OCI-LY7 (cell line): ENCODE data around the gene PSMD13. TPM values are rescaled to one million over a fixed set of nuclear protein-coding genes. Genes with fewer than 3 reads are reported as not detected.

Experiments used
- BruUV-seq: library from RNA; stranded (reverse); fragments of 400-500 nt; replicated peaks from 2 replicates; lab custom pipeline; 2021; lab: Mats Ljungman, UMichigan
- CTCF ChIA-PET: fragments of 300-600 bp; sonication (Branson Sonifier 250); formaldehyde crosslinking; loops from one replicate; lab custom pipeline; 2022; ENCODE audit warnings: antibody characterized with exemption; ENCODE audit not compliant: unreplicated experiment; lab: Charles Lee
- POLR2A ChIA-PET: fragments of 300-600 bp; sonication (Branson Sonifier 250); formaldehyde crosslinking; loops from one replicate; lab custom pipeline; 2022; ENCODE audit warnings: antibody characterized with exemption; lab: Charles Lee
- DNase-seq: peaks from one replicate; pipeline ENCODE4 v3.0.0-alpha.2; 2015; ENCODE audit warnings: low spot score
- H2AFZ ChIP-seq: fragments of 200-600 bp; sonication (generic), shearing (Covaris generic); 2 replicates; pipeline ENCODE4 v1.6.1; 2014; ENCODE audit warnings: mild to moderate bottlenecking, antibody characterized with exemption, low read length, moderate library complexity
- H3K27ac ChIP-seq: fragments of 200-600 bp; sonication (generic); 2 replicates; pipeline ENCODE4 v1.5.1; 2014; ENCODE audit warnings: mixed run types, low read depth, mild to moderate bottlenecking, moderate library complexity, low read length, inconsistent platforms; ENCODE audit not compliant: poor library complexity, severe bottlenecking
- H3K36me3 ChIP-seq: fragments of 200-600 bp; sonication (generic); 2 replicates; pipeline ENCODE4 v1.6.1; 2014; ENCODE audit warnings: mild to moderate bottlenecking, antibody characterized with exemption, low read length, moderate library complexity, mixed read lengths; ENCODE audit not compliant: insufficient read depth
- H3K4me1 ChIP-seq: fragments of 200-600 bp; sonication (generic); 2 replicates; pipeline ENCODE4 v1.5.1; 2014; ENCODE audit warnings: mild to moderate bottlenecking, low read length; ENCODE audit not compliant: insufficient read depth, poor library complexity, severe bottlenecking
- H3K4me2 ChIP-seq: fragments of 200-600 bp; sonication (generic); 2 replicates; pipeline ENCODE4 v1.6.1; 2014; ENCODE audit warnings: mild to moderate bottlenecking, low read length
- H3K4me3 ChIP-seq: fragments of 200-600 bp; sonication (generic); 2 replicates; pipeline ENCODE4 v1.5.1; 2014; ENCODE audit warnings: mild to moderate bottlenecking, low read depth, low read length; ENCODE audit not compliant: poor library complexity, severe bottlenecking
- H3K79me2 ChIP-seq: fragments of 200-600 bp; sonication (generic); 2 replicates; pipeline ENCODE4 v1.6.1; 2016; ENCODE audit warnings: low read depth, mild to moderate bottlenecking, low read length, moderate library complexity, mixed read lengths; ENCODE audit not compliant: insufficient read depth
- H3K9me2 ChIP-seq: fragments of 200-600 bp; sonication (generic); 2 replicates; pipeline ENCODE4 v1.6.1; 2016; ENCODE audit warnings: mild to moderate bottlenecking, low read length, mixed read lengths; ENCODE audit not compliant: insufficient read depth
- H3K9me3 ChIP-seq: fragments of 200-600 bp; sonication (generic); 2 replicates; pipeline ENCODE4 v1.6.1; 2014; ENCODE audit warnings: mild to moderate bottlenecking, mixed run types, low read length, mixed read lengths
- H4K20me1 ChIP-seq: fragments of 200-600 bp; sonication (generic); 2 replicates; pipeline ENCODE4 v1.6.1; 2014; ENCODE audit warnings: mild to moderate bottlenecking, antibody characterized with exemption, low read length, moderate library complexity, mixed read lengths; ENCODE audit not compliant: insufficient read depth
- CTCF ChIP-seq: fragments of 200-600 bp; sonication (generic); conservative IDR thresholded peaks from 2 replicates; pipeline ENCODE4 v1.5.1; 2014; ENCODE audit warnings: mild to moderate bottlenecking, antibody characterized with exemption, low read length, moderate library complexity, mixed read lengths
- EZH2phosphoT487 ChIP-seq: fragments of 200-600 bp; sonication (generic); IDR thresholded peaks from 2 replicates; pipeline ENCODE4 v1.6.1; 2018; ENCODE audit warnings: low read depth, borderline replicate concordance, mild to moderate bottlenecking, mixed run types, antibody characterized with exemption, low read length, moderate library complexity, mixed read lengths
- intact Hi-C: fragments of 100-400 bp; cut with micrococcal nuclease; formaldehyde crosslinking; loops from one replicate; pipeline ENCODE4 v1.10.0; 2022; ENCODE audit not compliant: unreplicated experiment
- total RNA-seq, 2 experiments: library from RNA; depleted of rRNA in 1 of 2; stranded (reverse); fragments of >200 nt in 1 of 2; shearing (Covaris generic) in 1 of 2; gene quantifications; 2 replicates each; pipeline ENCODE4 v1.2.3, GENCODE V29; 2014 to 2022

Gene PSMD13
- total RNA-seq, 2 experiments from 2014 or later = 146 to 154 TPM

- Histone ChIP-seq H3K27ac (no peak overlapping the region), H3K9me2 (no peaks in the 10 kb centered on the region), H3K4me1 (peaks cover 8% of the 10 kb centered on the region), H3K9me3 (no peaks in the 10 kb centered on the region), H3K79me2 (no peaks in the 10 kb centered on the region), H2AFZ (no peak overlapping the region), H3K4me3 (no peak overlapping the region), H3K4me2 (no peak overlapping the region), H3K36me3 (no peaks in the 10 kb centered on the region), H4K20me1 (no peaks in the 10 kb centered on the region)
- TF ChIP-seq EZH2phosphoT487 = no peak
- TF ChIP-seq CTCF = no peak
- intact Hi-C loops = no loop called here
- no peak for DNase-seq
- no TSS peak for BruUV-seq
- ChIA-PET CTCF (no interaction called here), POLR2A (interaction anchor here (0.5 kb wide), 1 partner anchor 15 kb away, joined by 4 read pairs; no protein-coding TSS in a partner anchor)
These were observed 61.8 kb downstream of the PSMD13 start for GRCh38 chr11:298406-299065.

DNA sequence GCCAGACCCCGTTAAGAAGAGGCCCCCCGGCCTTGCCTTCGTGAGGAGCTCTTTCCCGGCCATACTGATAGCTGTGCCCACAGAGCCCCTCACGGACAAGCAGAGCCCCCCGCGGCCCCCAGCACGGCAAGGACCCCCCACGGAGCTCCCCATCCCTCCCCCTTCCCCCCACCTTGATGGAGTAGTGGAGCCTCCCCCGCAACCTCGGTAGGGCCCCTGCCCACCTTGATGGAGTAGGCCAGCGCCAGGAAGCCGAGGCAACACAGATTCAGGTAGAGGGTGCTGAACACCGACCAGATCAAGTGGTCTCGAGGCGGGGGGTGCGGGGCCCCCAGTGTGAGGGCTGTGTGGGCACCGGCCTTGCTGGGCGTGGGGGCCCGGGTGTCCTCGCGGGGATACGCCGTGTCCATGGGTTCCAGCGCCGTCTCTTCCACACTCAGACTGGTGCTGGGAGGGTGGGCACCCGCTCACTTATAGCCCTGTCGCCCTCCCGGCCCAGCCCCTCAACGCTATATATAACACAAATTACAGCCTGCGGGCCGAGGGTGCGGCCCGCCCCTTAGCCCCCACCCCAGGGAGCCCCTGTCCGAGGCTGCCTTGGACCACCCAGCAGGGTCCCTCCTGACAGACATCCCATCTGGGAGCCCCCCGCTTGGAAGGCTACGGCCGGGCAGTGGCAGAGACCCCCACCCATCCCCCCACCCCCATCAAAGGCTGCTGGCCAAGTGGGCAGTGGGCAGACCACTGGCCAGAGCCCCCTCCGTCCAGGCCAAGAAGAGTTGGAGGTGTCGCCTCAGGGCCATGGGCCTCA is 62.5 kb downstream of the PSMD13 start, which contains the start of gene IFITM5:
IFITM5 (minus strand) TSS at position 446 of the 811 bp plus-strand sequence; CDS start at position 410, 36 bp downstream.
- Histone ChIP-seq H3K4me3 (no peak within 1 kb of the TSS), H3K79me2 (no peaks in the 10 kb centered on the region), H3K4me1 (peaks cover 9% of the 10 kb centered on the region), H3K4me2 (no peak within 1 kb of the TSS), H3K36me3 (no peaks in the 10 kb centered on the region), H3K27ac (no peak within 1 kb of the TSS), H3K9me2 (no peaks in the 10 kb centered on the region), H3K9me3 (no peaks in the 10 kb centered on the region), H4K20me1 (no peaks in the 10 kb centered on the region), H2AFZ (no peak within 1 kb of the TSS)
- CTCF ChIA-PET = no interaction called here
- BruUV-seq = no TSS peak
- TF ChIP-seq EZH2phosphoT487 (no peak), CTCF (no peak)
- intact Hi-C loops = no loop called here
- no peak for DNase-seq
- POLR2A ChIA-PET = interaction anchor here (0.5 kb wide), 1 partner anchor 16 kb away, joined by 4 read pairs; no protein-coding TSS in a partner anchor
